Esophagus muscularis mucosa (tissue), 3 donors: Measurements from ENCODE around the gene UQCR10.

Experiments used
- CTCF ChIP-seq, 3 experiments: fragments of 200-600 bp in 2 of 3; fragments of 450-650 bp in 1 of 3; sonication (generic) in 2 of 3; IDR thresholded peaks; one replicate each; pipeline ENCODE4 v1.5.1; 2017 to 2019; ENCODE audit warnings: antibody characterized with exemption in 3 of 3, mild to moderate bottlenecking in 2 of 3, moderate library complexity in 1 of 3
- POLR2A ChIP-seq: fragments of 450-650 bp; IDR thresholded peaks from one replicate; pipeline ENCODE4 v1.6.1; 2017; ENCODE audit warnings: antibody characterized with exemption, moderate library complexity, mild to moderate bottlenecking, low read depth
- POLR2AphosphoS5 ChIP-seq, 2 donors: sonication (generic); formaldehyde crosslinking; IDR thresholded peaks; one replicate each; pipeline ENCODE4 v1.6.1; 2017; ENCODE audit warnings: antibody characterized with exemption in 2 of 2

DNA sequence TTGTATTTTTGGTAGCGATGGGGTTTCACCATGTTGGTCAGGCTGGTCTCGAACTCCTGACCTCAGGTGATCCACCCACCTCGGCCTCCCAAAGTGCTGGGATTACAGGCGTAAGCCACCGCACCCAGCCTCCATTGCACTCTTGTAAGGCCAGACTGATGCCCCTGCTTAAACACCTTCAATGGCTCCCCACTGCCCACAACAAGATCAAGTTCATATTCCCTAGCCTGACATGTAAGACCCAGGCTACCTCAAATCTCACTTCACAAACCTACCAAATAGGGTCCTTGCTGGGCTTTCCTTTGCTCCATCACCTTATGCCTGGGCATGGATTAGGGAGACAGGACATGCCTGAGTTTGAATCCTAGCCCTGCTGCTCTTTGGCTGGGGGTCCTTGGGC is 13.1 kb downstream of the UQCR10 start:
- TF ChIP-seq POLR2A (no peak), CTCF (IDR thresholded peaks at IDR 0.05) (no peak), POLR2AphosphoS5 (IDR thresholded peaks at IDR 0.05) (no peak)
